MM.1S (cell line): ENCODE data around the gene ANKRD44.
A peak's percentile ranks its signal among the peaks of the same experiment; 100 is the strongest.

Source experiments
- DNase-seq: peaks from one replicate; pipeline ENCODE4 v3.0.0-alpha.2; 2015
- H2AFZ ChIP-seq: fragments of 300-600 bp; sonication (generic); 2 replicates; pipeline ENCODE4 v1.6.0; 2016; ENCODE audit warnings: antibody characterized with exemption, low read length
- H3F3A ChIP-seq: fragments of 300-600 bp; sonication (generic); 2 replicates; pipeline ENCODE4 v1.6.1; 2016; ENCODE audit warnings: mild to moderate bottlenecking, antibody characterized with exemption, low read length, moderate library complexity, mixed read lengths; ENCODE audit not compliant: insufficient read depth
- H3K27ac ChIP-seq: fragments of 300-600 bp; sonication (generic); 2 replicates; pipeline ENCODE4 v1.5.1; 2016; ENCODE audit warnings: mild to moderate bottlenecking, low read length
- H3K27me3 ChIP-seq: fragments of 300-600 bp; sonication (generic); replicated peaks from 2 replicates; pipeline ENCODE4 v1.6.0; 2016; ENCODE audit warnings: low read length; ENCODE audit not compliant: insufficient read depth
- H3K36me3 ChIP-seq: fragments of 300-600 bp; sonication (generic); replicated peaks from 2 replicates; pipeline ENCODE4 v1.6.1; 2016; ENCODE audit warnings: mild to moderate bottlenecking, low read length, mixed read lengths; ENCODE audit not compliant: insufficient read depth
- H3K4me1 ChIP-seq: fragments of 300-600 bp; sonication (generic); 2 replicates; pipeline ENCODE4 v1.6.1; 2016; ENCODE audit warnings: low read length, mixed read lengths
- H3K4me2 ChIP-seq: fragments of 300-600 bp; sonication (generic); 2 replicates; pipeline ENCODE4 v1.6.0; 2016; ENCODE audit warnings: low read depth, low read length
- H3K4me3 ChIP-seq: fragments of 300-600 bp; sonication (generic); 2 replicates; pipeline ENCODE4 v1.5.1; 2016; ENCODE audit warnings: low read length, mixed read lengths
- H3K79me2 ChIP-seq: fragments of 300-600 bp; sonication (generic); 2 replicates; pipeline ENCODE4 v1.6.1; 2016; ENCODE audit warnings: mixed run types, low read length, mixed read lengths
- H3K9ac ChIP-seq: fragments of 300-600 bp; sonication (generic); 2 replicates; pipeline ENCODE4 v1.6.1; 2016; ENCODE audit warnings: low read length, mixed read lengths
- H3K9me2 ChIP-seq: fragments of 300-600 bp; sonication (generic); replicated peaks from 2 replicates; pipeline ENCODE4 v1.6.1; 2016; ENCODE audit warnings: mild to moderate bottlenecking, low read length, mixed read lengths; ENCODE audit not compliant: insufficient read depth
- H3K9me3 ChIP-seq: fragments of 300-600 bp; sonication (generic); replicated peaks from 2 replicates; pipeline ENCODE4 v1.6.1; 2016; ENCODE audit warnings: mild to moderate bottlenecking, low read length, mixed read lengths; ENCODE audit not compliant: insufficient read depth
- H4K20me1 ChIP-seq: fragments of 300-600 bp; sonication (generic); 2 replicates; pipeline ENCODE4 v1.6.1; 2016; ENCODE audit warnings: mild to moderate bottlenecking, low read length, moderate library complexity, mixed read lengths; ENCODE audit not compliant: insufficient read depth
- CTCF ChIP-seq: fragments of 300-600 bp; sonication (generic); IDR thresholded peaks from 2 replicates; pipeline ENCODE4 v1.5.1; 2016; ENCODE audit warnings: antibody characterized with exemption, low read length, mixed read lengths
- EZH2 ChIP-seq: fragments of 300-600 bp; sonication (generic); optimal IDR thresholded peaks from 2 replicates; pipeline ENCODE3; 2017; ENCODE audit warnings: low read depth, mild to moderate bottlenecking, antibody characterized with exemption, low read length, mixed read lengths
- EZH2phosphoT487 ChIP-seq: fragments of 300-600 bp; sonication (generic); IDR thresholded peaks from 2 replicates; pipeline ENCODE4 v1.6.1; 2018; ENCODE audit warnings: antibody characterized with exemption, low read length

The ANKRD44 gene

GRCh38 chr2:197073270-197073669 is 237.3 kb downstream of the ANKRD44 start:
- Histone ChIP-seq H3F3A (peaks cover 6% of the 10 kb centered on the region), H3K4me1 (peaks cover 40% of the 10 kb centered on the region), H3K4me3 (no peak overlapping the region), H3K79me2 (no peaks in the 10 kb centered on the region), H3K27me3 (no peaks in the 10 kb centered on the region; the same call in 1 of the 2 replicates), H4K20me1 (no peaks in the 10 kb centered on the region), H3K27ac (no peak overlapping the region), H3K9me2 (no peaks in the 10 kb centered on the region), H3K4me2 (peak overlapping the region; percentile 14; the same call in 1 of the 2 replicates), H2AFZ (no peak overlapping the region), H3K36me3 (0 out of 2 replicates have a peak, but pooled peaks cover under 1% of the 10 kb centered on the region), H3K9ac (no peak overlapping the region), H3K9me3 (no peaks in the 10 kb centered on the region)
- no peak for TF ChIP-seq CTCF
- no peak for TF ChIP-seq EZH2phosphoT487
- no peak for TF ChIP-seq EZH2
- no peak for DNase-seq

GRCh38 chr2:197072533-197072932 is 238.0 kb downstream of the ANKRD44 start:
- Histone ChIP-seq H4K20me1 (no peaks in the 10 kb centered on the region), H3K79me2 (no peaks in the 10 kb centered on the region), H3F3A (peaks cover 6% of the 10 kb centered on the region), H3K4me2 (no peak overlapping the region), H3K27ac (no peak overlapping the region), H2AFZ (no peak overlapping the region), H3K36me3 (no peaks in the 10 kb centered on the region), H3K4me3 (no peak overlapping the region), H3K27me3 (no peaks in the 10 kb centered on the region; the same call in 1 of the 2 replicates), H3K9me2 (no peaks in the 10 kb centered on the region), H3K9me3 (no peaks in the 10 kb centered on the region), H3K9ac (no peak overlapping the region), H3K4me1 (peaks cover 40% of the 10 kb centered on the region)
- TF ChIP-seq EZH2 (no peak), CTCF (no peak), EZH2phosphoT487 (no peak)
- no peak for DNase-seq

GRCh38 chr2:197071790-197072436 is 238.7 kb downstream of the ANKRD44 start:
- TF ChIP-seq EZH2: no peak
- no peak overlapping the region for H2AFZ ChIP-seq
- H3K27me3 ChIP-seq: no peaks in the 10 kb centered on the region; the same call in 1 of the 2 replicates
- no peak overlapping the region for H3K27ac ChIP-seq
- no peak overlapping the region for H3K9ac ChIP-seq
- H3K4me1 ChIP-seq: peaks cover 40% of the 10 kb centered on the region
- DNase-seq: no peak
- H3K4me3 ChIP-seq: no peak overlapping the region
- H3K36me3 ChIP-seq: no peaks in the 10 kb centered on the region
- H3K79me2 ChIP-seq: no peaks in the 10 kb centered on the region
- H3K9me2 ChIP-seq: no peaks in the 10 kb centered on the region
- H3F3A ChIP-seq: peaks cover 6% of the 10 kb centered on the region
- H3K9me3 ChIP-seq: no peaks in the 10 kb centered on the region
- peak overlapping the region; percentile 28; the same call in 1 of the 2 replicates for H3K4me2 ChIP-seq
- no peaks in the 10 kb centered on the region for H4K20me1 ChIP-seq

GRCh38 chr2:197071213-197071612 is 239.4 kb downstream of the ANKRD44 start:
- TF ChIP-seq EZH2 (no peak), CTCF (no peak), EZH2phosphoT487 (no peak)
- H3K4me1 ChIP-seq: peaks cover 40% of the 10 kb centered on the region
- no peaks in the 10 kb centered on the region for H3K9me2 ChIP-seq
- no peak overlapping the region for H3K4me3 ChIP-seq
- no peaks in the 10 kb centered on the region for H3K79me2 ChIP-seq
- peak; percentile 63 for DNase-seq
- peak overlapping the region; percentile 28; the same call in 1 of the 2 replicates for H3K4me2 ChIP-seq
- H3K27ac ChIP-seq: no peak overlapping the region
- H3K36me3 ChIP-seq: no peaks in the 10 kb centered on the region
- no peaks in the 10 kb centered on the region for H3K9me3 ChIP-seq
- no peaks in the 10 kb centered on the region; the same call in 1 of the 2 replicates for H3K27me3 ChIP-seq
- H3F3A ChIP-seq: peaks cover 6% of the 10 kb centered on the region
- no peak overlapping the region for H2AFZ ChIP-seq
- H3K9ac ChIP-seq: no peak overlapping the region
- H4K20me1 ChIP-seq: no peaks in the 10 kb centered on the region
